GM04504 (cell line): Measurements from ENCODE around the gene MEX3D.

ENCODE experiments used
- DNase-seq: peaks from one replicate; pipeline ENCODE4 v3.0.0-alpha.2; 2012; ENCODE audit warnings: low read depth

The MEX3D gene

DNA sequence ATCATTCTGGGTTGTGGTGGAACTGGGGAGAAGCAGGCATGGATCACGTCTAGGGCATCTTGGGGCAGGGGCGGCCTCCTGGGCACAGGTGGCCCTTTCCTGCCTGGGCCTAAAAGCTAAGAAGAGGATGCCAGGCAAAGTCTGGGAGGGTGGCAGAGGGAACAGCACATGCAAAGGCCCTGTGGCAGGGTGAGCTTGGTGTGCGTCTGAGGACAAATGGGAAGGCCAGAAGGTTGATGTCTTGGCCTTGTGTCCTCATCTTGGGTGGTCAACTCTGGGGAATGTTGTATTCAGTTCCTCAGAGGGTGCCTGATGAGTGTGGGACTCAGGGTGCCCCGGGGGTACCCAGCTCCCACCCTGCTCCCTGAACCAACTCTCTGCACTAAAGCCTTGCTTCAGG lies 49.7 kb downstream of the MEX3D start:
- no peak for DNase-seq

- DNase-seq, result no peak
Measured at GRCh38 chr19:1516395-1516753, 51.8 kb downstream of the MEX3D start.

- no peak for DNase-seq
Measured at GRCh38 chr19:1514986-1515721, 53.0 kb downstream of the MEX3D start.

GRCh38 chr19:1514295-1514661 lies 53.8 kb downstream of the MEX3D start:
- DNase-seq, result no peak

DNA sequence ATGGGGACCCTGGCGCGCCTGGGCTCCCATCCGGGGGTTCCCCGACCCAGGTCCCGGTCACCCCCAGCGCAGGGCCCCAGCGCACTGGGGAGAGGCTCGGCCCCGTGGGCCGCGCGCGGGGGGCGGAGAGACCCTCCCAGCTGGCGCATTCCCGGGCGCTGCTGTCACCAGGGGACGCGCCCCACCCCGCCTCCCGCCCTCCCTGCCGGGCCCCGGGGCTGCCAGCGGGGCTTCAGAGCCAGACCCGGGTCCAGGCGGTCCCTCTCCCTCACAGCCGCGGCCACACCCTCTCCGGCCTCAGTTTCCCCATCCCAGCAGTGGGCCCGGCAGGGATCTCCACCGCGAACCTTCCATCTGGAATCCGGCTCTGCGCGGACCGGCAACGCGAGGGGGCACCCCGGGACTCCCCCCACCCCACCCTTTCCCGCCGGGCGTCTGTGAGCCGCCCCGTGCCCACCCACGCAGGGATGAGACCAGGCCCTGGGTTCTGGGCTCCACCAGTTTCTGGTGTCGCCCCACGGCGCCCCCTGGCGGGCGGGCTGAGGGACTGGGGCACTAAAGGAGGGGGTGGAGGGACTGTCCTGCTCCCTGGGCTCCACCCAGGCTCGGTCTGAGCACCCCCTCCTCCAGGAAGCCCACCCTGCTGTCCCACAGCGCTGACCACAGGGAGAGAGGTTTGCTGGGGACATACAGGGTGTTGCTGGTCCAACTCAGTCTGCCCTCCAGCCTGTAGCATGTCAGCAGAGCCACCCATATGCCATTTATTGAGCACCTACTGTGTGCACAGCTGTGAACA lies 54.4 kb downstream of the MEX3D start:
- DNase-seq, result peak; percentile 42

- DNase-seq, result peak; percentile 45
Measured at GRCh38 chr19:1512671-1513498, 55.2 kb downstream of the MEX3D start, which contains the start of gene ADAMTSL5. Gene ADAMTSL5, minus strand, starts transcription at chr19:1513019. Its CDS starts 2,076 bp downstream, at chr19:1510943.

DNA sequence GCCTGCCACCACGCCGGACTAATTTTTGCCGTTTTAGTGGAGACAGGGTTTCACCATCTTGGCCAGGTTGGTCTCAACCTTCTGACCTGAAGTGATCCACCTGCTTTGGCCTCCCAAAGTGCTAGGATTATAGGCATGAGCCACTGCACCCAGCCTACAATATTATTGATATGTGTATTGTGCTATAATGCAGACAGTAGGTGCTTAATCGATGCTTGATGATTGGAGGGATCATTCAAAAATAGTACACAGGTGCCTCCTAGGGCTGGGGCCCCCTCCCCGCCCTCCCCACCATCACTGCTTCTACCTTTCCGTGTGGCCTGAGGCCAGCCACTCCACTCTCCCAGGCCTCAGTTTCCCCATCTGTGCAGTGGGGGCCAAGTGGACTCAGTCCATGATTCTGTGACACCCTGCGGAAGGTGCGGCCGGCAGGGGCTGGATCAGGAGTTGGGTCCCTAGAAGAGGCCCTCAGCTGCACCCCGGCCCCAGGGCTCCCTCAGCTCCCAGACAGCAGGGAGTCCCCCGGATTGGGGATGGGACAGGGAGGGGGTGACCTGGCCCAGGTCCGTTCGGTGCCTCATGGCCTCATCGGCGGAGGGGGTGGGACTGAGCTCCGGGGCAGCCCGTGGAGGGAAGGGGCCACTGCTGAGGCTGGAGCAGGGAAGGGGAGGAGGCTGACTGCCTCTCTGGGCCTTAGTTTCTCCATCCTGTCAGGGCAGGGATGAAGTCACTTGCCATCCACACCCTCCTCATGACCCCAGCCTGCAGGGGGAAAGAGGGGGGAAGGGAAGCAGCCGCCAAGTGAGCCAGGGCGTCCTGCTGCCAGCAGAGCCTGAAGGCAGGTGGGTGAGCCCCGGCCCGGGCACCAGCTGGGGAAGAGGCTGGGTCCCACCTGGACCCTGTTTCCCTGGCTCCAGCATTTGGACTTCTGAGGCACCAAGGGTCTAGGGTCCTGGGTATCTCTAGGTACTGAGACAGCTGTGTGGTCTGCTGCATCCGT lies 56.5 kb downstream of the MEX3D start:
- no peak for DNase-seq

GRCh38 chr19:1510807-1511206 lies 57.3 kb downstream of the MEX3D start:
- no peak for DNase-seq

DNA sequence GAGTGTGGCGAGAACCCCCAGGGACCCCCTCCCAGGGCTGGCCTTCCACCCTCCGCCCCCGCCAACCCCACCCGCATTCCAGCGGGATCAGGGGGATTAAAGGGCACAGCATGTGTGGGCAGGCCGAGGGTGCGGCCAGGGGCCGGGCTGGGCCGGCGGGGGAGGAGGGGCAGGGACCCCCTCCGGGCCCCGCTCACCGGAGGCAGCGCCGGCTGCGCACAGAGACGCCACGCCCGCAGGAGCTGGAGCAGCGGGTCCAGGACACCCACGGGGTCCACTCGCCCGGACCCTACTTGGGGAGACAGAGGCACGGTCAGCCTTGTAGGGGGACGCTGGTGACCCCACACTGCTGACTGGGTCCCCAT lies 57.7 kb downstream of the MEX3D start:
- no peak for DNase-seq

DNA sequence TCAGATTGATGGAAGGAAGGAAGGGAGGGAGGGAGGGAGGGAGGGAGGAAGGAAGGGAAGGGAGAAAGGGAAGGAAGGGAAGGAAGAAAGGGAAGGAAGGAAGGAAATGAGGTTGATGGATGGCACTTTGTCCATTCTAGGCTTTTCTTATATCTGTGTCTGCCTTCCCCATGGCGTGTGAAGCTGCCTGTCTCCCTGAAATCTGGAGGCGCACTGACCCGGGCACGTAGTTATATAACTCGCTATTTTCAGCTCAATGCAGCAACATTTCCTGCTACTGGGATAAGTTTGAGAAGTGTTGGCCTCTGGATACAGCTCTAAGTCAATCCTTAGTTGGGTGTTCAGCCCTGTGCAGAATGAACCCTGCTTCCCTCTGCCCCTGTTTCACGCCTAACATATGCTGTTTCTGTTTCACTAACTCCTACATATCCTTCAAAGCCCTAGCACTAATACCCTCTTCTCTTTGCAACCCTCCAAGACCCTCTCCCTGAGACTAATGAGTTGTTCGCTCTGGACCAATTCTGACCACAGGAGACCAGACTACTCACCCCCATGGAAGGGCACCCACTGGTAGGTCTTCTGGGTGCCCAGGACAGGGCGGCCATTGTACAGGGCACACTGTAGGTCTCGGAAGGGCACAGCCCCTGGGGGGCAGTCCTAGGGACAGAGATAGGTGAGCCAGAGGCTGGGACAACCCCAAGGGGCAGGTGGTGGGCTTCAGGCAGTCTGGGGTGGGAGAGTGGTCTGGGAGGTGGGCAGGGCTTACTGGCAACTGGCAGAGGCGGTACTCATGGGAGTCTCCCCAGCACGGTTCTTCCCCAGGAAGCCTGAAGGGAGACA lies 58.3 kb downstream of the MEX3D start:
- DNase-seq, result no peak

GRCh38 chr19:1508507-1508856 lies 59.6 kb downstream of the MEX3D start:
- DNase-seq, result no peak

GRCh38 chr19:1507763-1508506 lies 60.2 kb downstream of the MEX3D start:
- peak; percentile 87 for DNase-seq

- no peak for DNase-seq
Measured at GRCh38 chr19:1507192-1507660, 60.9 kb downstream of the MEX3D start.

- DNase-seq, result no peak
Measured at GRCh38 chr19:1505991-1506881, 61.9 kb downstream of the MEX3D start.

- no peak for DNase-seq
Measured at GRCh38 chr19:1505012-1505411, 63.1 kb downstream of the MEX3D start.
